ENCODE data around the gene MAT2B.

MAT2B gene

DNA sequence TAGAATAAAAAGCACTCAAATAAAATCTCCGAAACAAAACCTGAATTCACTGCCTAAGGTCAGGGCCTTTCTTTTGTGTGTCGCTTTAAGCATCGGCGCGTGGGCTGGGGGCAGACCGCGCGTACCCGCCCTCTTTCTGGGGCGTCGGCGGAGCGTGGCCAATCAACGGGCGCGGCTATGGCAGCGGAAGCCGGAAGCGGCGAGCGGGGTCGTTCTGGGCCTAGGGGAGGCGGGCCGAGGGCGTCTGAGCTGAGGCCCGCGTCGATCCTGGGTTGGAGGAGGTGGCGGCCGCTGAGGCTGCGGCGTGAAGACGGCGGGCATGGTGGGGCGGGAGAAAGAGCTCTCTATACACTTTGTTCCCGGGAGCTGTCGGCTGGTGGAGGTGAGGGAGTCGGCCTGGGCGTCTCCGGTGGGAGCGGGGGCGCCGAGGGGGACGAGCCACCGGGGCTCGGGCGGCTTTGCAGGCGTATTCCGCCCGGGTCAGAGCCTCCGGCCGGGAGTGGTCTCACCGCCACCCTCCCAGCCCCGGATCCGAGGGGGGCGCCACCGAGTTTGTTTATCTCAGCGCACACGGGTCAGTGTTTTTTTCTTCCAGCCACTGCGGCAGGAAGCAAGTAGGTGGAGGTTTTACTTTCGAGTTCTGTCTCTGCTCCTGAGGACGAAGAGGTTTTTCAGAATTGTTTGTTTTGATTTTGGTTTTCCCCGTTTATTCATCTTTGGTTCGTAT is at the start of gene MAT2B:
Gene MAT2B (plus strand): TSS at position 252 of the 727 bp plus-strand sequence. CDS start 68 bp downstream, at position 320.
- peak; percentile 81 for DNase-seq

DNA sequence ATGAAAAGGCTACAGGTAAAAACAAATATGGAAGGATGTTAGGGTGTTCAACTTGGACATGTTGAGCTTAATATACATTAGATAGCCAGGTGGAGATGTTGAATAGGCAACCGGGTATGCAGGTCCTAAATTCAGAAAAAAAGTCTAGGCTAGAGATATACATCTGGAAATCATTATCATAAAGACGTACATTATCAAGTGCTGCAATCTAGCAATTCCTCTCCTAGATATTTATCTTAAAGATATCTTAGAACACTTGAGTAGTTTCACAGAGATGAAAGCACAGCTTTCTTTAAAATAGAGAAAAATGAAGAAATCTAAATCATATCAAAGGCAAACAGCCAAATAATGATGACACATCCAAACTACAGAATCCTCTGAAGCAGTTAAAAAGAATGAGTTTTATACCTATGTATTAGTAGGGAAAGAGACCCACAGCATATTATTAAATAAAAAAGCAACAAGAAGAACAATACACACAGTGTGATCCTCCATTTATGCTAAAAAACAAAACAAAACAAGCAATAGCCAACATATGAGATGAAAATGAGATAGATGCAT is 49.3 kb upstream of the MAT2B start:
- no peak for DNase-seq

DNA sequence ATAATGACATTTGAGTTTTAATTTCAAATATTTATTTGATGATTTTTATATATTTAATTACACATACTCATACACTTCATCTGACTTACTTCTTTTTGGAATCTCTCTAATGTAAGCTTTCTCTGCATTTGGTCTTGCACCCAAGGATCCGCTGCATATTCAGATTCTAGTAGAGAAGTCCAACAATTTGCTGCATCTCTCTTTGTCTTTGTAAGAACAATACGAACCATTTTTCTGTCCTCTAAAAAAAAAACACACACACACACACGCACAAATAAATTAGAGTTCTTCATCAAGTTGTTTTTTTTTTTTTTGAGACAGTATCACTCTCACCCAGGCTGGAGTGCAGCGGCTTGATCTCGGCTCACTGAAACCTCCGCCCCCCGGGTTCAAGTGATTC is 48.6 kb upstream of the MAT2B start:
- no peak for DNase-seq

DNA sequence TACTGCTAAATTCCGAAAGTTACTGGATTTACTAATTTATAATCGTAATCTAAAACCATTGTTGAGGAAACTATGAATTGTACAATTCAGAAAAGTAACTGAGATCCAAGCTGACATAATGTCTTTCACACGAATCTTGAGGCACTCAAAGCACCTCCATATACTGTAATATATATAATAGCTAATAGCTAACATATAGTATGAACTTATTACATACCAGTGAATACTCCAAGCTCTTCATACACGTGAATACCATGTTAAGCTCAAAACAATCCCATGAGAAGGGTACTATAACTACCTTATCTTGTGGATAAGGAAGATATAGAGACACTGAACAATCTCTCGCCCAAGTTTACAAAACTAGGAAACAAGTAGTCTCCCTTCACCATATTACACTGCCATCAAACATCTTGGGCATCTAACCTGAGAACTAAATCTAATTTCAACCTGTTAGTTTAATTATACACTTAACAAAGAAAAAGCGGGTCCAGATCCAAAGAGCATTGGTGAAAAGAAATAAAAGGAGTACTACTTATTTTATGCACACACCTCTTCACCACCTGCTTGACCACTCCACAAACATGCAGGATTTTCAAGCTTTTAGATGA is 46.5 kb upstream of the MAT2B start:
- no peak for DNase-seq

DNA sequence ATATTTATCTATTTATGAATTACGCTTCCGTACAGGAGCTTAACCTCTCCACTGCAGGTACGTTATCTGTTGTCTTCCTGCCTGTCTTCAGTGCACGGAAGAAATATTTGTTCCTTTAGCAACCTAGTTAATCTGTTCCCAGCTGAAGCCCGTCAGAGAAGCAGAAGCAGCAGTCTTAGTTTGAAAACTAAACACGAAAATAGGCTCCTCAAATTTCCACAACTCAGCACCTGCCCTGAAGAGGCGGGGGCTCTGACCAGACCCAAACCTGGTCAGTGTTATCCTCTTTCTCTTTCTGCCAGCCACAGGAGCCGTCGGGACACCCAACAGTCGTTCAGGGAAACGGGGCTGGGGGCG is 46.0 kb upstream of the MAT2B start:
- DNase-seq = no peak

DNA sequence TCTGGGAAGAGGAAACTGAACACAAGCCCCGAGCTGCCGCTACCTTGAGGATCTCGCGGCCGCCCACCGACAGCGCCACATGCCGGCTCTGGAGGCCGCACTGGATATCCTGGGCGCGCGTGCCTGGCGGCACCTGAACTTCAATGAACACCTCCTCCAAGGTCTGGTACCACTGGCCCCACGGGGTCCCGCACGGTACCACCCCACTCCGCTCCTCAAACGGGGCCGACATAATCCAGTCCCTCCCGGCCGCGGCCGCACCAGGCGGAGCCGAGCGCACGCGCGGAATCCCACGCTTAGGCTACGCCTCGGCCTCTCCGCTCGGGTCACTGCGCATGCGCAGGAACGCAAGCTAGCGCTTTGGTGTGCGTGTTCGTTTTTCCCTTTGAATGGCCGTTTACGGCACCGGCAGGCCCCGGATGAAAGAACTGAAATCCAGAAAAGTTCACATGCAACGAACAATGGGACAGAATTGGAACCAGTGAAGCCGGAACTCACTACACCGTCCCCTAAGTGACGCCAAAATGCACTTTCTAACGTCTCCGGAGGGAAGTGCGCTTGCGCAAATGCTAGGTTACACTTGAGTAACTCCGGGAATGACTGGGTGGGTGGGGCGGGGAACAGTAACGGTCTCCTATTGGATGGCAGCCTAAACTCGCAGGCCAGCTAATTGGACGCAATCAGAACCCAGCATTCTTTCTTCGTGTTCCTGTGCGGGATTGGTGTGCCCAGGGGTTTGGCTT is 45.4 kb upstream of the MAT2B start, which contains the start of gene NUDCD2:
Gene NUDCD2 (minus strand): TSS at position 284 of the 743 bp plus-strand sequence. CDS start 52 bp downstream, at position 232.
- peak; percentile 91 for DNase-seq

DNA sequence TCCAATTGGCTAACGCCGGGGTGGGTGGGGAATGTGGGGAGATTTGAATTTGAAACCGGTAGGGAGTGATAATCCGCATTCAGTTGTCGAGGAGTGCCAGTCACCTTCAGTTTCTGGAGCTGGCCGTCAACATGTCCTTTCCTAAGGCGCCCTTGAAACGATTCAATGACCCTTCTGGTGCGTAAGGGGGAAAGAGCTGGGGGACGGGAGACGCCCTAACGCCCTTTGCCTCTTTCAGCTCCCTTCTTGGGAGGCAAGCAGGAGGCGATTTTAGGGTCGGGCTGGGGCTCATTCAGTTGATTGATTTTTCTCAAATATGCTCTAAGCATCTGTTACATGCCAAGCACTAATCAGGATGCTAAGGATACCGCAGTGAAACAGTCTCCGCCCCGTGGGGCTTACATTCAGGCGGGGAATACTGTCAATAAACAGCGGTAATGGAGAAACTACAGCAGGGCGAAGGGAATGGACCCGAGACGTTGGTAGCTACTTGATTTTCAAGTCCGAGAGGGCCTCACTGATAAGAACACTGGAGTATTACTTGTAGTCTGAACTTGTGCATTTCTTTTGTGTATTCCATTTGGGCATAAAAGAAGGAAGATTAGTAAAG is 44.8 kb upstream of the MAT2B start, which contains the start of gene HMMR:
Gene HMMR (plus strand): TSS at position 71 of the 610 bp plus-strand sequence. CDS start 61 bp downstream, at position 132.
- peak; percentile 53 for DNase-seq

DNA sequence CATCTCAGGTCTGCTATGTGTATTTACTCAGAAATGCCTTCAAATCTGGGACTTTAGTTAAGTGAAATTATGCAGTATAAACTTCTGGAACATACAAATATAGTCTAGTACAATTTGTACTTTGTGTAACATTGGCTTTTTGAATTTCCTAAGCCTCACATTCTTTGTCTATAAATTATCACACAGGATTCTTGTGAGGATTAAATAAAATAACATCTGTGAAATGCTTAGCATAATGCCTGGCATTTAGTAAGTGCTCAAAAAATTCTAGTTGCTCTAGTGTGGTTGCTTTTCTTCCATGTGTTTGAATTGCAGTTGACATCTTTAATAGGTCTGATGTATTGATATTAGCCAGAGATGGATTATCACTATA is 42.4 kb upstream of the MAT2B start:
- no peak for DNase-seq

DNA sequence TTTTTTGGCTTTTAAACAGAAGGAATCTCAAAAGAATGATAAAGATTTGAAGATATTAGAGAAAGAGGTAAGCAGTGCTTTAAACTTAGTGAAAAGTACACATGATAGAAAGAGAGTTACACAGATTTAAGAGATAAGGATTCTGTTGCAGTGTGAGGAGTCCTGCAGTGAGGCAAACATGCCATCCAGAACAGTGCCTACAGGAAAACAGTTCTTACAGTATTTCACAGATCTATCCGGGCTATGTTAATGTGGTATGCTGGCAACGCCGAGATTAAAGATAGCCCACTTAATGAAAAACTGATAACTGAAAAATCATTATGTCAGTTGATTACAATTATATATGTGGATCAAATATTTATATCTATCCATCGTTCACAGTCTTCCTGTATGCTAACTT is 37.7 kb upstream of the MAT2B start:
- no peak for DNase-seq

DNA sequence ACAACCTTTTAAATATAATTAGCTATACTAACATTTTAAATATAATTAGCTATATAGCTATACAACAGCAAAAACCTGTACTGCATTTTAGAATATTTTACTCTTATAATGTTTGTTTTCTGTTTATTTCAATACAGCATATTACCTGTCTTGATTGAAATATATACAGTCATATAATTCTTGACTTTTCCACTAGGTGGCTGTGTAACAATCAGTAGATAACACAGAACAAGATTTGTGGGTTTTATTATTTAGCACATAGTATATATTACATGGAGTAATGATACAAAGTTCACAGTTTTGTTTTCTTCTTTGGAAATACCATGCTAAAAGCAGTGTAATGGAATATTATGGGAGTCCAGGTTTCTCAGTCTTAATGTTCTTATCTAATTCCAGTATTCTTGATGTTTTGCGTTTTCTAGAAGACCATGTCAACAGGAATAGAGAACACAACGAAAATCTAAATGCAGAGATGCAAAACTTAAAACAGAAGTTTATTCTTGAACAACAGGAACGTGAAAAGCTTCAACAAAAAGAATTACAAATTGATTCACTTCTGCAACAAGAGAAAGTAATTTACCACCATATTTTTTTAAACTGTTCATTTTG is 31.7 kb upstream of the MAT2B start:
- DNase-seq = peak; percentile 8

DNA sequence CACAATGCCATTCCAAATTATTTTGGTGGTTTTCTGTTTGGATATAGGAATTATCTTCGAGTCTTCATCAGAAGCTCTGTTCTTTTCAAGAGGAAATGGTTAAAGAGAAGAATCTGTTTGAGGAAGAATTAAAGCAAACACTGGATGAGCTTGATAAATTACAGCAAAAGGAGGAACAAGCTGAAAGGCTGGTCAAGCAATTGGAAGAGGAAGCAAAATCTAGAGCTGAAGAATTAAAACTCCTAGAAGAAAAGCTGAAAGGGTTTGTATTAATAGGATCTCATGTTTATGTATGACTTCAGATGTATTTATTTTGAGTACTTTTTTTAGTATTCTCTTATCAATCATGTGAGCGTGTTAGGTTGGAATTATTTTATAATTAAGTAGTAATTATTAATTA is 30.0 kb upstream of the MAT2B start:
- DNase-seq = no peak

DNA sequence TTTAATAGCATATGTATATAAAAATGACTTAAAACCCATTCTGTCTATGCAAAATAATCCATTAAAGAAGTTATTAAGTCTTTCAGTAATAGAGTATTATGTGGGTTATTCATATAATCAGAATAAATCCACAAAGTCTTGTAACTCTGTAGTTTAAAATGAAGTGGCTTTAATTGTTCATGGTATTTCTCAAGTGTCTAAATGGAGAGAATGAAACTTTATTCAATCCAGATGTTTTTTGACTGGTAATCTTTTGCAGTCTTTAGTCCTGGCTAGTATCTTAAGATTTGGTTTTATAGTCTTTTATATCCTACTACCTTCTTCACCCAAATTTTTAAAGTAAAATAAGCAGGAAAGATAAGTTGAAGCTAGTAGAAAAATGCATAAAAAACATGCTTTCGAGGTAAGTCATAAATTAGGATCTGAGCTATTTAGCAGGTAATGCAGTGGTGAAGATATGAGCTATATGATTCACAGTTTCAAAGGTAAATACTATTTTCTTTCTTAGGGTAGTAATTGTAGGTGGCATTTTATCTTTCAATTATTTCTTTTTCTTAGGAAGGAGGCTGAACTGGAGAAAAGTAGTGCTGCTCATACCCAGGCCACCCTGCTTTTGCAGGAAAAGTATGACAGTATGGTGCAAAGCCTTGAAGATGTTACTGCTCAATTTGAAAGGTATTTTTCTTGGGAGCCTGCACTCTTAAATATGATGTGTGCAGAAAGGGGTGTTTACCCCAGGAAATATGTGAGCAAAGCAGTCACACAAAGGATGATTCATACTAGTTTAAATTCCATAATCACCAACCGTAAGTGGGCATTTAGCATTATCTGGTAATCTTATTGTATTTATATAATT is 27.1 kb upstream of the MAT2B start:
- no peak for DNase-seq

DNA sequence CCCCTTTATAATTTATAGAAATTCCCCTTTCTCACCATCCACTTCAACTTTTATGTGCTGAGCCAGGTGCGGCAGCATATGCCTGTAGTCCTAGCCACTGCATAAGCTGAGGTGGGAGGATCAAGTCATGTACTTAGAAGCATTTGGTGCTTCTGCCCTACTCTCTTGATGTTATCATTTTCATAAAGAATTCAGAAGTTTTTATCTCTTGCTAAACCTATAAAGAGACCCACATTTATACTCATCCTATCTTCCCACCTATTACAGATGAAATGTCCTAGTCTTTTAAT is 26.5 kb upstream of the MAT2B start:
- DNase-seq = no peak

DNA sequence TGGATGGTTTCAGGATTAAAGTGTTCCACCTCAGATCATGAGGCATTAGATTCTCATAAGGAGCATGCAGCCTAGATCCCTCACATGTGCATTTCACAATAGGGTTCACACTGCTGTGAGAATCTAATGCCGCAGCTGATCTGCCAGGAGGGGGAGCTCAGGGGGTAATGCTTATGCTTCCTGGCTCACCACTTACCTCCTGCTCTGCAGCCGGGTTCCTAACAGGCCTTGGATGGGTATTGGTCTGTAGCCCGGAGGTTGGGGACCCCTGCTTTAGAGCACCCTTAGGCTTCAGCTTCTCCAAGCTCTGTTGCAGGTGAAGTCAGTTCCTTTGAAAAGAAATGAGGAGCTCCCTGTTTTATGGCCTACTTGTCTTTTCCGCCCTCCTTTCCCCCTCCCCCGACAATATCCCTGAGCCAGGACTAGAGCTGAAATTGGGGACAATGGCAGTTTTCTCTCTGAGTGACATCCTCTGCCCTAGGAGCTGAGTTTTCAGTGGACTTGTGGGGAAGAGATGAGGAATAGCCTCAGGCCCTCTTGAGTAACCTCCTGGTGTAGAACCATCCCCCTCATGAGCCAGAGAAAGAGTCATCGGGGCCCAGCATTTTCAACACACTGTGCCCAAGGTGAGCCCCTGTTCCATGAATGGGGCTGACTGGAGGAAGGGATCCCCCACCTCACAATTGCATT is 16.2 kb upstream of the MAT2B start:
- no peak for DNase-seq

DNA sequence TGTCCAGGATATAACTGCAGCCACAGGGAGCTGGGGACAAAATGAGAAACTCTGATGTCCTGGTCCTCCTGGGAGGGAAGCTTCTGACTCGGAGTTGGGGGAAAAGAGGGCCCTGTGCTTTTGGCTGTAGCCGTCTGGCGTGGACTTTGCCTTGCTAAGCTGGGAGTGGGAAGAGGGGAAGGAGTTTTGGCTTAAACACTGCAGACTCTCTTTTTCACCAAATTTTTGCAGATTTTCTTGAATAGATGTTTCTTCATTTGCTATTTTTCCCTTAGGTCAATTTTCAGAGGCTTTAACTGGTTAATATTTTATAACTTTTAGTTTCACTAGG is 15.7 kb upstream of the MAT2B start:
- no peak for DNase-seq

DNA sequence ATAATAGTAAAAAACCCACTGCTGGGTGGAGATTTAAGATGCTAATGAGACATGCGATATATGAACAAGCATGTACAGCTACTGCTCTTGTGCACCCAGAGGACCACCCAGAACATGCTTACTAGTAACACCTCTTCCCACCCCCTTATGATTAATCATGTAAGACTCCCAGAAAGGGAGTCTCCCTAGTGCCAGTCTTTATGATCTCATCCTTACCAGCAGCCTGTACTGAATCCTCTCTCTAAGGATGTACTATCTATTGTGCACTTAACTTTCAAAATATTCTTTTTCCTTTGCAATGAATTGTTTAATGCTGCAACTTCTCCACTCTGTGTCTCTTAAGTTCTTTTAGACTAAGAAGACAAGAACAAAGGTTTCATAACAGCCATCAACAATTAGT is 9.1 kb upstream of the MAT2B start:
- no peak for DNase-seq

DNA sequence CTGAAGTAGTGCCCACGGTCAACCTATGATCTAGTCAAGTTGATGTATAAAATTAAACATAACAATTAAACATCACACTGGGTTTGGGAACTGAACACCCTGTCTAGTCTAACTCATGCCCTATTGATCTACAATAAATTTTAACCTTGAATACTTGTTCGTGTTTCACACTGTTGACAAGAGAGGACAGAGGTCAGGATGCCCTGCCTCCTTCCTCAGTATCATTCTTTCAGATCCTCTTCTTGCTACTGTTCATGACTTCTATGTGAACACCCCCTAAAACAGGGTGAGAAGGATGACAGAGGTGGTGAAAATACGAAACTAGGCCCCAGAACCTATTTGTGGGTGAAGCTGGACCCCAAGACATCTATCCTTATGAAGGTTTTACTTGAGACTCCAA is 8.1 kb upstream of the MAT2B start:
- no peak for DNase-seq

DNA sequence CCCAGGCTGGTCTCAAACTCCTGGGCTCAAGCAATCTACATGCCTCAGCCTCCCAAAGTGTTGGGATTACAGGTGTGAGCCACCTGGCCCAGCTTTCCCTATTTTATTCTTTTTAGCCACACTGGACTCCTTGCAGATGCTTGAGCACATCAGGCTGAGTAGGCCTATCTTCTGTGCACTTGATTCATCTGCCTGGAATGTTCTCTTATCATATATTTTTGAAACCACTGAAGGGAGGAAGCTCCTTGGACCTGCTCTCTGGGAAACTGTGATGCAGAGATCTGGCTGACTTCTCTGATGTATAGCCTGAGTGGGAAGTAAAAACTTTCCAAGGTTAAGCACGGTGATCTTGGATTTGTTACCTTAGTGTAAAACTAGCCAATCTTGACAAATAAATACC is 6.5 kb upstream of the MAT2B start:
- DNase-seq = no peak

DNA sequence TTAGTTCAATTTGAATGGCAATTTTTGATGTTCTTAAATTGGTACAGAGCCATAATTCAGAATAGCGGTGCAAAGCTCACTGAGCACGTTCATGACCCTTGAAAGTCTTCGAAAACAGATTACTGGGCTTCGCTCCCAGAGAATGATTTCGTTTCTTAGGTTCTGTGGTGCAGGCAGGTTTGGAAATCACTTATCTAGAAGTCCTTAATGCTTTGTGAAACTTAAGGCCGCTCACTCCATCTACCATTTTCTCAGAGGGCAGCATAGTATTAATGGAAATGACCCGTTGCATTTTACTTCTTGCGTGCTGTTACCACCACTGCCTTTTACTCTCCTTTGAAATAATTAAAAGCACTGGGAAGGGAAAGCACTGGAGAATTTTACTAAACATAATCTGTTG is 2.9 kb upstream of the MAT2B start:
- DNase-seq = no peak

DNA sequence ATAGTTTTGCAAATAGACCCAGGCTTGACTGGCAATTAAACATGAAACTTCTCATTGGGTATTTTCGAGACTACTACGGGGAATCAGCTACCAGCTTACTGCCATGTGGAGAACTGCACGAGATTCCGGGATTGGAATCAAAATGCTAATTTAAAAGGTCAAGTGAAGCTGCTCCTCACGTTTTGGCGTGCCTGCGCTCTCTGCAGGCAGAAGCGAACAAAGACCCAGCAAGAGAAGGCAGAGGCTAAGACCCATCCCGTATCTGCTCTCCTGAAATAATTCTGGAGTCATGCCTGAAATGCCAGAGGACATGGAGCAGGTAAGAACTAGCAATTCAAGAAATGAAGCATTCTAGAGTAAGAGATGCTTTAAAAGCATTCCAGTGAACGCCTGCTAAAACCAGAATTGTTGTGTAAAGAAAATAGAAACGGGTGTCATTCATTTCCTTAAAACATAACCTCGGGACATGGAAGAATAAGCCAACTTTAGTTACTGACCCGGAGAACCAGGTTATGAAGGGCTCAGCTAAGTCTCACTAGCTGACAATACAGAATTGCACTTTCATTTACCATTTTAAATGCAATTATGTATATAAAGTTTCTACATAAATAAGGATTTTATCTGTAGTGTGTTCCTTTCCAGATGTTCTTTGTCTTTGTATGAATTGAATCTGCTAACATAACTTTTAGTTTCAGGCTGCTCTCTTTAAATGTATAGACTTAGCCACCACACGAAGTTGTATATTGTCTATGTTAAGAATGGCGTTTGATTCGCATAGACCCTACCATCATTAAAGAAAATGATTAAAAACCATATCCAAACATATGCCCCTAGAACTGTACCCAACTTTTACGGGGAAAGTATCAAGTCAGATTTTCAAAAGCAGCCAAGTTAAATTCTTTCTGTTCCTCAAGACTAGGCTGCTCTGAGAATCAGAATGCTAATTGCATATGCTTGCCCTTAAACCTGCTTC is 2.0 kb upstream of the MAT2B start:
- DNase-seq = peak; percentile 28
